ENCODE results near the gene OAF.
A peak's percentile ranks its signal among the peaks of the same experiment; 100 is the strongest.
"Not testable (repeated sequence)": the region's sequence is repeated elsewhere in the genome, so short reads cannot be mapped to it uniquely, and the experiment has no call there.

OAF gene

DNA sequence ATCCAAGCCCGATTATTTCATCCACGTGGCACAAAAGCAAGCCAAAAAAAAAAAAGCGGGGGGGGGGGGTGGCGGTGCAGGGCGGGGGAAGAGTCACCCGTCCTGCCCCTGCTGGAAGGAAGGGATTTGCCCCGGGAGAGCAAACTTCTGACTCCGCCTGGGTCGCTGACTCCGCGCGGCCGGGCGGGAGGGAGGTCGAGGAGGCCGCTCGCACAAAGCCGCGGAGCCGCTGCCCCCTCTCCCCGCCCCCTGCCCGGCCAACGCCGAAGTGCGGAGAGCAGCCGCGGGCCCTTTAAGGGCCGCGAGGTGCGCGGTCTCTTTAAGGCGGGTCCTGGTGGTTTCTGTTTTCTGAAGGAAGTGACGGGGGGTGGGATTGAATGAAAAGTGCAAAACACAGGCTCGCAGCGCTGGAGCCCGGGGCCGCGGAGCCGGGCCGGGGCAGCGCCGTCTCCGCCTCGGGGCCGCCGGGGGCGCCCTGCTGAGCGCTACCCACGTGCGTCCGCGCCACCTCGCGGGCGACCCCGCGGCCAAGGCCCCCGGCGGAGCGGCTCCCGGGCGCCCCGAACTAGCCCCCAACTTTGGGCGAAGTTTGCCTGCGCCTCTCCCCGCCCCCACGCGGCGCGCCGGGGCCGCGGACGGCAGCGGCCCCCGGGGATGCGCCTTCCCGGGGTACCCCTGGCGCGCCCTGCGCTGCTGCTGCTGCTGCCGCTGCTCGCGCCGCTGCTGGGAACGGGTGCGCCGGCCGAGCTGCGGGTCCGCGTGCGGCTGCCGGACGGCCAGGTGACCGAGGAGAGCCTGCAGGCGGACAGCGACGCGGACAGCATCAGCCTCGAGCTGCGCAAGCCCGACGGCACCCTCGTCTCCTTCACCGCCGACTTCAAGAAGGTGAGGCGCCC is at the start of gene OAF:
OAF (plus strand) TSS at position 407 of the 896 bp plus-strand sequence; CDS start at position 655, 248 bp downstream.
- peak; percentile 52 for DNase-seq

DNA sequence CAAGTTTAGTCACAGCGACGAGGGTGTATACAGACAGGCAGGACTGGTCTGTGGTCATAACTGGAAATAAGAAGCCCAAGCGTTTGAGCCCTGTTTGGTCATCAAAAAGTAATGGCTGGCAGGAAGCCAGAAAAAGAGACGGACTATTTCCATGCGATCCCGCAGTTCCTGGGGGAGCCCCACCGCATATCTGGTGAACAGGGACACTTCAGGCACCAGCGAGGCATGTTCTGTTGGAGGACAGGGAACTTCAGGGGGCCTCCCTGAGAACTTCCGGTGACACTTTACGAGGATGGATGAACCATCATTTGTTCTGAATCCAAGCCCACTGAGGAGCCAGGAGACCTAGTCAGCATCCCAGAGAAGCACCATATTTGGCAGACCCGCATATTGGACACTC is 43.2 kb upstream of the OAF start:
- no peak for DNase-seq

DNA sequence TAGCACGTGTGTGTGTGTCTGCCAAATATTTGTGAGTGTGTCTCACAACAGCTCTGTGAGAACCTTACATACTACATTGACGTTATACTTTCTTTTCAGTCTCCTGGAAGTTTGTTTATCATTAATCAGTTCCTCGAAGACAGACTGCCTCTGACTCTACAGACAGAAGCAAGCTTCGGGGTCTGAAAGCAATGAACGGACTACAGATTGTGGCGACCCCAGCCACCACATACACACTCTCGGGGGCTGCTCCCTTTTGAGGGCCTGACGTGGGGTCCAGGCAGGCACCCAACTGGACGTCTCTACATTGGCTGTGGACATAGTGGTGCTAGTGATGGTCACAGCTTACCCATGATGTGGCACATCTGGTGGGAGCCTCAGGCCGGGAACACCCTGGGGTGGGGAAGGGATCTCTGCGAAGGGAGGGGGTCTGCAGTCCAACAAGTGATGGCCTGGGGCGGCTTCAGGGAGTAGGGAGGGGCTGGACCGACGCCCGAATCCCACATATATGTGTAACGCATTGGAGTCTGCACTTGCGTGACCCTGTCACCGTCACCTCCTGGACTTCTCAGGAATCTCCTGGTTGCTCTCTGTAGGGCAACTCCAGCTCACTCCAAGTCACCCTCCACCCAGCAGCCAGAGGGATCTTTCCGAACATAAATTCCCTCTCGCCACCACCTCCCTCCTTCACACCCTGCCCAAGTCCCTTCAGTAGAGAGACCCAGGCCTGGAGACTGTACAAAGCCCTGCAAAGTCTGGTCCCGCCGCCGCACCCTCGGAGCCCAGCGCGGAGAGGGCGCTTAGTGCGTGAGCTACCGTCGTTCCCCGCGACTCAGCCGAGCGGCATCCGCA is 42.5 kb upstream of the OAF start:
- DNase-seq: no peak

DNA sequence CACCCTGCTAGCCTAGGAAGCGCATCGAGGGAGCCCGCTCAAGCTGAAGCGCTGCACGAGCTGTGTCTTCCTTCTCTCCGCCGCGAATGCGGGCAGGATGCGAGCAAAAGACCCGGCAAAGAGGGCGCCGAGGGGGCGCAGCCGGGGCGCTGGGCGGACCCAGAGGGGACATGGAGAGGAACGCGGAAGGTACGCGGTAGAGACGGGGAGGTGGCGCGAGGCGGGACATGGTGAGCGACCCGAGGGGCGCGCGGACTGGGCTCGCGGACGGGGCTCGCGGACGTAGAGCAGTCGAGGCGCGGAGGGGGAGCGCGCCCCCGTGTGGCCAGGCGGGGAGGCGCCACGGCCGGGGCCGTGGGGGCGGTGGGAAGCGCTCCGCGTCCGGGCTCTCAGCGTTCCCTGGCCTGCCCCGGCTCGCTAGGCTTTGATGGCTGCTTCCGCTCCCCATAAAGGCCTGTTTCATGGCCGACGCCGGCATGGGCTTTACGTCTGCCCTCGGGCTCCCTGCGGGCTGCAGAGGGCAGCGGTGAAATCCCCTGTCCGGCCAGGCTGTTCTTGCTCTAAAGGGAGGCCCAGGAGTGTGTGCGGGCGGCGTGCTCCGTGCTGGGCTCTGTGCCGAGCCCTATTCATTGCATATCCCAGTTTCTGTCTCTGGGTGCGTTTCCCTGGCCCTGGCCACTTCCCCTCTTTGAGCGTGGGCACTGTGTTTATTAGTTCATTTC is 41.7 kb upstream of the OAF start:
- DNase-seq: peak; percentile 29

DNA sequence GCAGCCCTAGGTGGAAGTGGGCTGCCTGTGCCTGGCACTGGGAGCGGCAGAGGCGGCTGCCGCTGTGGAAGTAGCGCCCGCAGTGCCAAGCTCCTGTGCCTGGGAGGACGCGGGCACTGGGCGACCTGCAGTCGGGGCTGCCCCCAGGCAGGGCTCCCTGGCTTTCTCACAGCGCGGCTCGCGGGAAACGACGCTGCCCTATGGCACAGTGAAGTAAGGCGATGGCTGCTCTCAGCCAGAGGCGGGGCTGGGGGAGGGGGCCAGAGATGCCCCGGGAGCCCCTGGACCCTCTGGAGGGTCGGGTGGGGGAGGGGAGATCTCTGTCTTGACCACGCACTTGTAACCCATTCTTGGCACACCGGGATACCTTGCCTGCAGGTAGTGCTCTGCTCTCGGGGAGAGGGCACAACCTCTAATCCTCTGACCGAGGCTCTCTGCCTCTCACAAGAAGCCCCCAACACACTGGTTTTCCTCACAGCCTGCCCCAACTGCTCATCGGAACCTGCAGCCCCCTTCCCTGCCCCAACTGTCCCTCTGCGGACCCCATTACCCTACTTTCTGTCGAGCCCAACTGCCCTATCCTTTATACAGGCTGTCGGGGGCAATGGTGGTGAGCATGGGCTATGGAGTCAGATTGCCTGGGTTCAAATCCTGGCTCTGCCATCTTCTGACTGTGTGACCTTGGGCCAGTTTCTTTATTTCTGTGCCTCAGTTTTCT is 40.7 kb upstream of the OAF start:
- DNase-seq: no peak

DNA sequence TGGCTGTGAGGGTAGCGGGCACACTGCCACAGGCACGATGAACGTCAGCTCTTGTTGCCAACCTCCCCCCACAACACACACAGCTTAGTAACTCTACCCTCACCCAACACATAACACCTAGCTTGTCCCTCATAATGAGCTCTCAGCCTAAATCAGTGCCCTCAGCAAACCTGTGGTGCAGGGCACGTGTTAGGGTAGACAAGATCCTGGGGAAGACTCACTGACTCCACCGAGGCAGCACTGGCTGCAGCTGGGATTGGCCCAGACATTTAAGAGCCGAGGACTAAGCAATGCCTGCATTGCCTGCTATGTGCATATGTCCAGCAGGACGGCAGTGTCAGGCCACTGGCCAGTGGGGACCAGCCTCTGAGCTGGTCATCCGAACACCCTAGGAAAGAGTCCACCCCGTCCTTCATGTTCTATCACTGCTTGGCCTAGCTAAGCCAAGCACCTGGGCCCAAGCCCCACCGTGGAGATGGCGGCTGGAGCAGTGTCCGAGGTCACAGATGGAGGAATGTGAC is 40.0 kb upstream of the OAF start:
- DNase-seq: no peak

DNA sequence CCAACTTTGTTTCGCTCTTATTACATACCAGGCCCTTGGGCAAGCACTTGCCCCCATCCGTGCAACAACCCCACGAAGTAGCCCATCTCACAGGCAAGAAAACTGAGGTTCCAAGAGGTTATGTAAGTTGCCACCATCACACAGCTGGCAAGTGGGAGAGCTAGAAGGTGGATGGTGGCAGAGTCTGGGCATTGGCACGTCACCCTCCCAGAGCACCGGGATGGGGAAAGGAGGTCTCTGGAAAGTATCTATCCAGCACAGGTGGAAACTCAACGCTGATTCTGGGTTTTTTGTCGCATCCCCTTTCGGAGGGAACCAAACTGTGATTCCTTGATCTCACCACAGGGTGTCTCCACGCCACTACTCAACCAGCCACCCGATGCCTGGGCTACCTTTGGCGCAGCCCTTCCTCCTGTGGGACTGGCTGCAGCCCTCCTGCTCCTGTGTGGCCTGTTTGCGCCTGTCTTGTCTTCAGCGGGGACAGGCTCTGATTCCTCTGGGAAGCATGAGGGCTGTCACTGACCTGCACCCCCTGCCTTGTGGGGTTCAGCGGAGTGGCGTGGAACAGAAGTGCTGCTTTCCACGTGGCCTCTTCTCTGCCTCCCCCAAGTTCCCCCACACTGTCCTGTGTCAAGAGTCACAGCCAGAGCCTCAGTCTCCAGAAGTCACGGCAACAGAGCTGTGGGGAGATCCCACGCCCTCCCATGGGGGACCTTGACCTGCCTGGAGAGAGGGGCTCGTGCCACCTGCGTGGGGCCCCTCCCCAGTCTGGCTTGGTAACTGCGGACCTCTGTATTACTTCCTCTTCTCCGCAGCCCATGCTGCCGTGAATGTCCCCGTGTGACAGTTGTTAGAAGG is 38.5 kb upstream of the OAF start:
- peak; percentile 34 for DNase-seq

DNA sequence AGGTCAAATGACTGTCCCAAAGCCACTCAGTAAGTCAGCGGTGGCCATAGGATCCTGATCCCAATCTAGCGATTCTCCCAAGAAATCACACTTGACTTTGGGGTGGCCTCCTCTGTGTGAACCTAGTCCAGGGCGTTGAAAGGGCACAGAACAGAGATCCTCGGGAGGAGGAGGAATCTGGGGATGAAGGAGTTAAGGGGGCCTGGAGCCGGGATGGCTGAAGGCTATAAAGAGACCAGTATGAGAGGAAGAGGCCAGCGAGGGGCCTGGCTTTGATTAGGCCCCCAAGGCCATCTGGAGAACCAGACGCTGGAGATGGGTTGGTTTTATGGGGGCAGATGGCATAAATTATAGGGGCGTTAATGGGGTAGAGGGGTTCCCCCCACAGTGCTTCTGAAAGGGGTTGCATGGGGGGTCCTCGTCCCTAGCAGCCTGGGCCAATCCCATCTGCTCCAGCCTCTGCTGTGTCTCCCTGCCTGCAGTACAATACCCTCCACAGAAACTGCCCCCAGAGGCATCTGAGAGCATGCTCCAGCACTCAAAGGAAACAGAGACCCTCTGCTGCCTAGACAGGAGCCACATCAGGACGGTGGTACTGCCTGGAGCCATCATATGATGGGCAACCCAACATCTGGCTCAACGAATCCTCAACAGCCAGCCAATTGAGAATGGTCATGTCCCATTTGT is 37.7 kb upstream of the OAF start:
- DNase-seq: no peak

DNA sequence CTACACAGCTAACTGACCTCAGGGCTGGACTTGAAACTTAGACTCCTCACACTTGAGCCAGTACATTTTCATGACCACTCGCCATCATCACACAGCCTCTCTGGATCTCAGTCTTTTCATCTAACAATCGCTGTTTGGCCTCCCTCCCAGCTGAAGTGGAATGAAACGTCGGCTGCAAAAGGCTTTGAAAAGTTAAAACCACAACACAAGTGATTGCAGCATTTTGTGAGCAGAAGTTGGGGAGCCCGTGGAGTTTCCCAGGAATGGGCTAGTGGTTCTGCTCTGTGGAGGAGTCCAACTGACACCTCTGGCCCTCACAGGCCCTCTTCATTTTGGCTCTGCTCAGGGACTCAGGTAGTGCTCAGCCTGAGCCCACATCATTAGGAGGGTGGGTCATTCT is 37.0 kb upstream of the OAF start:
- no peak for DNase-seq

DNA sequence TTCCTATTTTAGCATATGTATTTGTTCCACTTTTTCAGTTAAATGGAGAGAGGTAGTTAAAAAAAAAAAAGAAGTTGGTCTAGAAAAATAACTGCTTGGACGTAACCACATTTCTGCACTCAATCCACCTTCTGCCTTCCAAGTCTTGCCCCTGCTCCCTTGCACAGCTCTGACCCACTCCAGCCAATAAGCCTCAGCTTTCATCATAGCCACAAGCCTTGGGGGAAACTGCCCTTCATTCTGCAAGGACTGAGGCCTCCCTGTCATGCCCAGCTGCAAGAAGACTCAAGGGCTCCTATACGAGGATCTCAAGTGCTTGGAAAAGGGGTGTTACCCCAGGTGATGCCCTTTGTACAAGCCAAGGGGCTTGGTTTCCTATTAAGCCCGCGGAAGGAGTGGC is 36.0 kb upstream of the OAF start:
- no peak for DNase-seq

DNA sequence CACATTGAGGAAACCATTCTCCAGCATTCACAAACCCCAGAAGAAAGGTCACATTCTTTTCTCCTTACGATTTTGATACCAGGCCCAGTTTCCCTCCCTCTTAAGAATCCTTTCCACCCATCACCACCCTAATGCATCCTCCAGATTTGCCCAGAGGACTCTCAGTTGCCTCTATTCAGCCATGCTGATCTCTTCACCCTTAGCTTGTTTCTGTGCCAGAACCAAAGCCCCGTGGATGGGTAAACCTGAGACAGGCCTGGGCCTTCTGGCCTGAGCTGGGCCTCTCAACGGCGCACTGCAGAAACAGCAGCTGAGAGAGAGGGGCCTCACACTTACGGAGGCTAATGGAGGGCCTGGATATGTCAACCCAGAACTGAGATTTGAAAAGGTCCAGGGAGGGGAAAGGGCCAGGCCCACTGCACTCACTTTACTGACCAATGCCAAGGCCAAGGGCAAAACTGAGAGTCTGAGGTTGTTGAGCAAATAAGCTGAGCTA is 32.2 kb upstream of the OAF start:
- no peak for DNase-seq

DNA sequence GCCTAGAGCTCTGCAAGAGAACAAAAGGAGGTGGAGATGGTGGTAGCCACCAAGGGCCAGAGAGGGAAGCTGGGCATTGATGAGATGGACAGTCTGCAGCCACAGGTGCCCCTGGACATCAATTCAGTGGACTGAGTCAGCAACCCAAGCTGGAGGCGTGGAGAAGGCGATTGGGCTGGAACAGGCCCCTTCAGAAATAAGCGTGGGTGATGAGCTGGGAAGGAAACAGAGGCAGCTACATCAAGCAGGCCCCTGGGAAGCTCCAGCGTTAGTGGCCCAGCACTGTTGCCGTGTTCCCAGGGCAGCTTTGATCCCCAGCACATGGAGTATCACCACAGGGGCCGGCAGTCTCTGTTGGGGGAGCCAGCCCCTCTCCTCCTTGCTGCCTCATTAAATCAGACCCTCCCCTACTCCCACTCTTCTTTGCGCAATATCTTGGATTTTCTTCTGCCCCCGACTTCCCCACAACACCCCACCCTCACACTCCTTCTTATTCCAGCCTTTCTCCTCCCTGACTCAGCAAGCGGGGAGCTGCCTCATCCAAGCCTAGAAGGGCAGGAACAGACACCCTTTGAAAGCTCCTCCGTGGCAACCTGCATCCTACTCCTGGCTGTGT is 31.7 kb upstream of the OAF start:
- no peak for DNase-seq

DNA sequence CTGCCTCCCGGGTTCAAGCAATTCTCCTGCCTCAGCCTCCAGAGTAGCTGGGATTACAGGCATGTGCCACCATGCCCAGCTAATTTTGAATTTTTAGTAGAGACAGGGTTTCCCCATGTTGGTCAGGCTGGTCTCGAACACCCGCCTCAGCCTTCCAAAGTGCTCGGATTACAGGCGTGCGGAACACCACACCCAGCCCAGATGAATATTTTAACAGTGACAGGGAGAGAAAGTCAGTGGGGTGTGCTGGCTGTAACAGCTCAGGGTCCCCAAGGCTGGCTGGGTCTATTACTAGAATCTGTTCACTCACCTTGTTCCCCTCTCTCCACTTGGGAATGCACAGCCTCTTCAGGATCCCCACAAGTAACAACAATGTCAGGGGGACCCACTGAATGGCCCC is 30.8 kb upstream of the OAF start:
- not testable (repeated sequence) for DNase-seq

DNA sequence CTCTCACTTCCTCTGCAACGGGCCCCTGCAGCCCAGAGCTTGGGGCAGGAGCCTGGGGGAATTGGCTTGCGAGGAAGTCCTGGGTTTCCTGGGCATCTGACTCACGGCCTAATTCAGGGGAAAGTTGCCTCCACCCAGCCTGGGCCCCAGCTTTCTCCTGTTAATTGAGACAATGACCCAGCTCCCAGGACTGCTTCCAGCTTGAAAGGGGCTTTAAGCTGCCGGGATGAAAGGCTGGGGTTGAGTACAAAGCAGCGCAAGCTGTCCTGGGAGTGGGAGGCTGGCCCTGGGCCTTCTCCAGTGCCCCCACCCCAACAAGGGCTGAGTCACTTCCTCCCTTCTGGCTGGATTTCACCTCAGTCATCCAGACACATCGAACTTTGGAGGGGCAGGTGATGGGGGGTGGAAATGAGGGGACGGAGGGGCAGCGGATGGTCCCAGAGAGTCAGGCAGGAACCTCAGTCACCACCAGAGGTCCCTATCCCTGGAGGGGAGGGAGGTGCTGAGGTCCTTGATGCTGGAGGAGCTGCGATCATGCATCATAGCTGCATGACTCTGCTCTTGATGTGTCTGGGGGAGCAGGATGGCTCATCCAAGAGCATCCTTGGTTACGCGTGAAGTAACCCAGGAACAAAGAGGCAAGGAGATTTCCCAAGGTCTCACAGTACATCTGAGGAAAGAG is 30.1 kb upstream of the OAF start:
- DNase-seq: no peak

DNA sequence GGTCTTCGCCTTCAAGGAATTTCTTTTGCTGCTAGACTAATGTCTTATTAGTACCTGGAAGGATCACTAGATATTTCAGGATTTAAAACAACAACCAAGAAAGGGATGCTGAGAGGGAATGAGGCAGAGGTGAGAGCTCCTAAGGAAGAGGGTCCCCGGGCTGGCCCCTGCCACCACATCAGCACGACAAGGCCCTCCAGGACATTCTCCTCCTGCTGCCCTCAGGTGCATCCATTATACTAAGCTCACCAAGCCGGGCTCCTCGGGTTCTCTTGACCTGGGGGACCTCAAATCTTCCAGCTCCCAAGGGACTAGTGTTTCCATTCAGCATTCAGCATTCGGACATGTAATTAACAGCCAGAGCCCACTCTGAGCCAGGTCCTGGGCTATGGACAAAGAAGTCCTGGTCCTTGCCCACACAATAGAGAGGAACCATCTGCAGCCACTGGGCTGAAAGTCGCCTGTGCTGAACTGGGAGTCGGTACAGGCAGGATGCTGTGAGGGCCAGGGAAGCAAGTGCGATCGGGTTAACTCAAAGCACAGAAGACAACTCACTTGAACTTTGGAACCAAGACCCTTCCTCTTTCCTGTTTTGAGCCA is 29.4 kb upstream of the OAF start:
- DNase-seq: no peak

DNA sequence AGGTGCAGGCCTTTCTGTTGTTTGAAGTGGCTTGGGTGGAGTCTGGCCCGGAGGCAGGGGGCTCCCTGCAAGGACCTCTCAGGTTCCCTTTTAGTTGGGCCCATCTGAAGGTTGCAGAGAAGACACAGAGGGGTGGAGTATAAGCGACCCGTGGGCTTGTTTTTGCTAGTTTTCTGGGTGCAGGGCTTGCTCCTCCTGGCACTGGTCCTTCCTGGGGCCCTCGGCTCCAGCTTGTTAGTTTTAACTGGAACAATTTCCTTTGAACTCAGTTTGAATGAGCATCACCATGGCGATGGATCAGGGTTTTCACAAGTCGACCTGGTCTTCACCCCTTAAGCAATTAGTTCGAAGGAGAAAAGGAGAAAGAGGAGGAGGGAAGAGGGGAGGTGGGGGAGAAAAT is 28.5 kb upstream of the OAF start:
- no peak for DNase-seq

DNA sequence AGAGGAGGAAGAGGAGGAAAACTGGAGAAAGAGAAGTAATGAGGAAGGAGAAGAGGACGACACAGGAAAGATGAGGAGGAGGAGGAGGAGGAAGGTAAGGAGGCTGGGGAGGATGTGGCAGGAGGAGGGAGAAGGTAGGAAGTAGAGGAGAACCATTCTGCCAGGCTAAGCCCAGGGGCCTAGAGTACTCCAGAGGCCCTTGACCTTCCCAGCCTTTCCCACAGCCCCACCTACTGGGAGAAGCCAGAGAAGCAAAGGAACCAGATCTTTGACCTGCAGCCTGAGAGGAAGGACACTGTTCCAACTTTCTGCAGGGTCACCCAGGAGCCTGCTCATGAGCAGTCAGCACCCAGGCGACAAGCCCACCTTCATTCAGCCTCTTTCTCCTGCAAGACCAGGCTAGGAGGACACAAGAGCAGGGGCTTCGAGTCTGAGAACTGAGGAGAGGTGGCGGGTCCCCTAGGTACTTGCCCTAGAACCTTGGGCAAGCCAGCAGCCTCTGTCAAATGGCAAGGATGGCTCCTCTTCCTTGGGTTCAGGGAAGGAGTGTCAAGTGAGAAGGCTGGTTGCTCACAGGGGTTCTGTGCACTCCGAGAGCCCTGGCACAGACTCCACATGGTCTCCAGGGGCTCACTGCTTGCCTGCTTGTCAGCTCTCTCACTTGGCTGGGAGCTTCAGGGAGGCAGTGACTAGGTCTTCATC is 27.9 kb upstream of the OAF start:
- DNase-seq: no peak

DNA sequence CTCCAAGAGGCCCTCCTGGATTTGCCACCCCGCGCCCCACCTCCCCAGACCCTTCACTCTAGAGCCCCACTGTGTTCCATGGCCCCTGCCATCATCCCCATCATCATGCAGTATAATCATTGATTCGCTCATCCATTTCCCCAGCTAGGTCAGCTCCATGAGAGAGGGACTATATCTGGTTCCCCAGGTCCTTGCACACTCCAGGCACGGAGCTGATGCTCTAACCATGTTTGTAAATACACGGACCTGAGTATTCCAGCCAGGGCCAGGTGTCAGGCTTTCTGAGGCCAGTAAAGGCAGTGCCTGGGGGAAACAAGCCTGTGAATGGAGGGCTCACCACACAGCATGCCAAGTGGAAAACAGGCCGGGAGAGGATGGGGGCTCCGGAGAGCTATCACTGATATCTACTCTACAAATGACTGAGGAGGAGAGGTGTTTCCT is 27.1 kb upstream of the OAF start:
- no peak for DNase-seq
